OCI-M2 (cell line): ENCODE data around the gene DGKD.

Source experiments
- DNase-seq: peaks from one replicate; lab custom pipeline; 2025; ENCODE audit not compliant: unreplicated experiment; lab: John Stamatoyannopoulos, UW

Gene DGKD

GRCh38 chr2:233441161-233442027, 87.1 kb downstream of the DGKD start:
- DNase-seq = no peak

GRCh38 chr2:233442028-233442310, 87.7 kb downstream of the DGKD start:
- no peak for DNase-seq

- DNase-seq = no peak
Observed at GRCh38 chr2:233443511-233444183, 89.4 kb downstream of the DGKD start.

- no peak for DNase-seq
Observed at GRCh38 chr2:233444501-233444900, 90.2 kb downstream of the DGKD start.

GRCh38 chr2:233445152-233445830, 91.0 kb downstream of the DGKD start:
- DNase-seq = no peak

GRCh38 chr2:233446121-233446520, 91.8 kb downstream of the DGKD start:
- no peak for DNase-seq

GRCh38 chr2:233446606-233447305, 92.5 kb downstream of the DGKD start:
- no peak for DNase-seq

- DNase-seq = no peak
Observed at GRCh38 chr2:233447506-233448219, 93.4 kb downstream of the DGKD start.

- DNase-seq = no peak
Observed at GRCh38 chr2:233448220-233448559, 93.9 kb downstream of the DGKD start.

GRCh38 chr2:233448575-233448974, 94.3 kb downstream of the DGKD start:
- no peak for DNase-seq

GRCh38 chr2:233449081-233449901, 95.0 kb downstream of the DGKD start:
- no peak for DNase-seq

- no peak for DNase-seq
Observed at GRCh38 chr2:233449921-233450863, 95.9 kb downstream of the DGKD start.

- no peak for DNase-seq
Observed at GRCh38 chr2:233450864-233451575, 96.7 kb downstream of the DGKD start.

- no peak for DNase-seq
Observed at GRCh38 chr2:233451950-233452349, 97.7 kb downstream of the DGKD start.

GRCh38 chr2:233453111-233453915, 99.0 kb downstream of the DGKD start:
- no peak for DNase-seq

- no peak for DNase-seq
Observed at GRCh38 chr2:233453916-233454315, 99.6 kb downstream of the DGKD start.

- DNase-seq = no peak
Observed at GRCh38 chr2:233455006-233455405, 100.7 kb downstream of the DGKD start.

- no peak for DNase-seq
Observed at GRCh38 chr2:233455491-233455890, 101.2 kb downstream of the DGKD start.
